22Rv1 (cell line): ENCODE data around the gene DHX16.

Experiments used
- H3K27ac ChIP-seq: fragments of 450-650 bp; 2 replicates; pipeline ENCODE4 v1.5.1; 2017
- CTCF ChIP-seq: fragments of 450-650 bp; IDR thresholded peaks from 2 replicates; pipeline ENCODE4 v1.5.1; 2017; ENCODE audit warnings: mild to moderate bottlenecking
- ZFX ChIP-seq: fragments of 450-650 bp; IDR thresholded peaks from 2 replicates; pipeline ENCODE4 v1.6.1; 2017; ENCODE audit warnings: antibody characterized with exemption, borderline replicate concordance

The DHX16 gene

GRCh38 chr6:30616811-30617564 is 55.8 kb downstream of the DHX16 start, which contains the start of gene PPP1R10:
Gene PPP1R10, minus strand, starts transcription at chr6:30617243. Its CDS starts 7,299 bp downstream, at chr6:30609944.
- peak within 1 kb of the TSS; percentile 99 for H3K27ac ChIP-seq
- no peak for TF ChIP-seq ZFX
- no peak for TF ChIP-seq CTCF

GRCh38 chr6:30615958-30616810 is 56.6 kb downstream of the DHX16 start:
- peak overlapping the region; percentile 99 for H3K27ac ChIP-seq
- TF ChIP-seq ZFX (no peak), CTCF (no peak)

- TF ChIP-seq ZFX: no peak
- H3K27ac ChIP-seq: peak overlapping the region; percentile 99
Observed at GRCh38 chr6:30615219-30615957, 57.4 kb downstream of the DHX16 start.

GRCh38 chr6:30614843-30615218 is 58.0 kb downstream of the DHX16 start:
- peak overlapping the region; percentile 99 for H3K27ac ChIP-seq
- TF ChIP-seq CTCF (no peak), ZFX (no peak)

- TF ChIP-seq ZFX (no peak), CTCF (no peak)
Observed at GRCh38 chr6:30614044-30614842, 58.6 kb downstream of the DHX16 start.

GRCh38 chr6:30613251-30614043 is 59.4 kb downstream of the DHX16 start:
- peak overlapping the region; percentile 99 for H3K27ac ChIP-seq
- no peak for TF ChIP-seq ZFX
- no peak for TF ChIP-seq CTCF

More at GRCh38 chr6:30614044-30614842, 58.6 kb downstream of the DHX16 start:
- H3K27ac ChIP-seq: peak overlapping the region; percentile 99
